SKM-1 treated with dmso at 0.1 percent for 144 hours (cell line): ENCODE data around the gene TACC3.

ENCODE experiments used
- DNase-seq: peaks from one replicate; lab custom pipeline; 2025; ENCODE audit not compliant: unreplicated experiment; lab: John Stamatoyannopoulos, UW

TACC3 gene

DNA sequence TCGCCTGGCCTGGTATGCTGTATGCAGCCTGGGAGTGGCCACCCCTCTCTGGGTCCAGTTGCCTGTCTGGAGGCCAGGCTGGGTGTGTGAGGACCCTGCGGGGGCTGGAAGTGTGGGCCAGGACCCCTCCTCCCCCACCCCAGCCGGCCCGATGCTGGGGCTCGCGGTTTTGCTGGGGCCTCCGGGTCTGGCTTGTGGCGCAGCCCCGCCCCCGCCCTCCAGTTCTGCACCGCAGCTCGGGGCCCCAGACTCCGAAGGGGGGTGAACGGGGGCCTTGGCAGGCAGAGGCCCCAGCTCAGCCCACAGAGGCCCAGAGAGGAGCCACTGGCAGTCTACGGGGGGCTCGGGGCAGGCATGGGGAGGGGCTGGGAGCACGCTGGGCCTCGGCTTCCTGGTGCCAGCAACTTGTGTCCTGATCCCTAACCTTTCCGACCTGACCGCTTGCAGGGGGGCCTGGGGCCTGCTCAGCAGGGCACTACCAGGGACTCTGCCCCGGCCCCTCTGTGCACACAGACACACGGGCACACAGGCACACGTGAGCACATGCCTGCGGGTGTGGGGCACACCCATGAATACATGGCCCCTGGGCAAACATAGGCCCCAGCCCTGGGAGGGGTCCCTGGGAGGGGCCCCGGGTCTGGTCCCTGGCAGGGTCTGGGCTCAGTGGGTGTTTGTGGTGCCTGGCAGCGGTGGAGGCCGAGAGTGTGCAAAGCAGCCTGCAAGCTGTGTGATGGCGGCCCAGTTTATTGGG, 50.4 kb downstream of the TACC3 start:
- no peak for DNase-seq

DNA sequence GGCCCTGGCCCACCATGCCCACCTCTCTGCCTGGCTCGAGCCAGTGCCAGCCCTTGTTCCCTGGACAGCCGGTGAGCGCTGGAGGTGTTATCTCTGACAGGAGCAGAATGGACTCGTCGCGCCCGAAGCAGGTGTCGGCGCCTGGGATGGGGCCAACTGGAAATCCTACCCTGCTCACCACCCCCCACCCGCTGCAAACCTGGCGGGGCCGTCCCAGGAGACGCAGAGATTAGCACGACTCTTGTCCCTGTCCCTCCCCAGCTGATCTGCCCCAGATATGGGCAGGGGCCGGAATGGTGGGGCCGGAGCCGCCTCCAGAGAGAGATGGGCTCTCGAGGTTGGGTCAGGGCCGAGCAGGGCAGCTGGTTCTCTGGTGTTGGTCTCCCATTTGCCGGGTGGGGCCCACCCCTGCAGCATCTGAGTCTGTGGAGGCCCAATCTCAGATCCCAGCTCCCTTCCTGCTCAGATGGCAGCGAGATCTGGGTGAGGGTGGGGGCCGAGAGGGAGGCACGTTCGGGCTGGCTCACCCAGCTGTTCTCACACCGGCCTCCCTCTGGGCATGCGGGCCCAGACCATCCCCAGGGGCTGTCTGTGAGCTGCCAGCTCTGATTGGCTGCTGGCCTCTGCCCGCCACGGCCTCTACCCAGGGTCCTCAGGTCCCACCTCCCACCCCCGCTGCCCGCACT, 51.7 kb downstream of the TACC3 start:
- DNase-seq: no peak

DNA sequence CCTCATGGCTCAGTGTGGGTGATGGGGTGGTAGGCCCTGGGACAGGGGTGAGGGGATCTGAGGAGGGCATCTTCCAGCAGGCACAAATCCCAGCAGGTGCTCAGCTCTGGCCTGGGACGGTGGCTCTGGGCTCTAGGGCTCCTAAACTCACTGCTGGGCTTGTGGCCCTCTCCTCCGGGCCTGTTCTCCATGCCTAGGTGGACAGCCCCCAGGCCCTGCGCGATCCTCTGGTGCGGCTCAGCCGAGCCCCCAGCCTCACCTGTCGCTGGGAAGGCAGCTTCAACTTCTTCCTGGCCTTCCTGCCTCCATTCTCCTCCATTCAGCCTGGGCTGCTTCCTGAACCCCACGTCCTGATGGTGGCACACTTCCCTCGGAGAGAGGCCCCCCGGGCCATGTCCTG, 52.4 kb downstream of the TACC3 start:
- DNase-seq: no peak

DNA sequence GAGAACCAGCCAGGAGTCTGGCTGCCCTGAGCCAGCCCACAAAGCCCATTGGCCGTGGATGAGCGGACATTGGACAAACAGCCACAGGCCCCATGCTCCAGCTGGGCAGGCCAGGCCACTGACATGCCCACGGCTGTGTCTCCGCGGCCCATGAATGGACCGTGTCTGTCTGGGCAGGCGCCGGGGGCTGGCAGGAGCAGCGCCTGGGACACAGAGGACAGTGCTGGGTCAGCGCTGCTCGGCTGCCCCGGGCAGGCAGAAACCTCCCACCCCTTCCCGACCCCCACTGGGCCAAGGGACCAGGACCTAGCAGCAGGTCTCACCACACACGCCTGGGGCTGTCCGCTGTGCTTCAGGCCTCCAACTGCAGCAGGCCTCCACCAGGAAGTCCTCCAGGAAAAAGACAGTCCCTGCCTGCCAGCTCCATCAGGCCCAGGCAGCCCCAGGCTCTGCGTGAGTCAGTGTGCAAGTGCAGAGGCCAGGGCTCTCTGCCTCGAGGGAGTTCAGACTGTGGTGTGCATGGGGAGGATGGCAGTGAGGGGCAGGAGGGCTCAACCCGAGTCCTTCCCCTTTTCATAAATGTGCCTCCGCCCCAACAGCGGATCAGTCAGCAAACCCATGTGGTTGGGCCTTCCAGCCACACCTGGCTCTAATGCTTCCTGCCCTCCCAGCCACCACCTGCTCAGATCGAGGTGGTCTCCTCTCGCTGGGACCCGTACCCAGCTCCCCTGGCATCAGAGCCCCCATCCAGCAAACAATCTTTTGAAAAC, 54.6 kb downstream of the TACC3 start:
- peak; percentile 66 for DNase-seq

DNA sequence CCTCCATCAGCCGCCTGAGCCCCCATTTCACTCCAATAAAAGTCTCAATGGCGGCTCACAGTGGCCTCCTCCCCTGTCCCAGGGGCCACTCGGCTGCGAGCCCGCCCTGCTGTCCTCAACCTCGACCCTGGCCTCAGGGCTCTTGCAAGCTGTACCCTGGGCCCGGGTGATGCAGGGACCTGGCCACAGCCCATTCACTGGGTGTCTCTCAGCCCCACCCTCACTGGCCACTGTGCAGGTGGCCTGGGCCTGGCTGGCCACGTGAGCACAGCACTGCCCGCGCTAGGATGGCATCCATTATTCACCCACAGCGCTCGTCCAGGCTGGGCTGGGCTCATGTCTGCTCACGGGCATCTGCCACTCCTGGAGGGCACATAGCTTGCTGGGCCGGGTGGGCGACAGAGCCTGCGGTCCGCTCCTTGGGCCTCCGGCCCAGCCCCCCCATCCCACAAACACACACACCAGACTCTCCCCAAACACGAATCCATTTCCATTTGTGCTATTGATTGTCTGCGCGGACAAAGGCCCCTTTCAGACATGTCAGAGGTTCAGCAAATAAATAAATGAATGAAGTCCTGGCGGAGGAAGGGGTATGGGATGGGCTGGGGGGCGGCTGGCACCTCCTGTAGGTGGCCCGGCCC, 55.3 kb downstream of the TACC3 start:
- no peak for DNase-seq

DNA sequence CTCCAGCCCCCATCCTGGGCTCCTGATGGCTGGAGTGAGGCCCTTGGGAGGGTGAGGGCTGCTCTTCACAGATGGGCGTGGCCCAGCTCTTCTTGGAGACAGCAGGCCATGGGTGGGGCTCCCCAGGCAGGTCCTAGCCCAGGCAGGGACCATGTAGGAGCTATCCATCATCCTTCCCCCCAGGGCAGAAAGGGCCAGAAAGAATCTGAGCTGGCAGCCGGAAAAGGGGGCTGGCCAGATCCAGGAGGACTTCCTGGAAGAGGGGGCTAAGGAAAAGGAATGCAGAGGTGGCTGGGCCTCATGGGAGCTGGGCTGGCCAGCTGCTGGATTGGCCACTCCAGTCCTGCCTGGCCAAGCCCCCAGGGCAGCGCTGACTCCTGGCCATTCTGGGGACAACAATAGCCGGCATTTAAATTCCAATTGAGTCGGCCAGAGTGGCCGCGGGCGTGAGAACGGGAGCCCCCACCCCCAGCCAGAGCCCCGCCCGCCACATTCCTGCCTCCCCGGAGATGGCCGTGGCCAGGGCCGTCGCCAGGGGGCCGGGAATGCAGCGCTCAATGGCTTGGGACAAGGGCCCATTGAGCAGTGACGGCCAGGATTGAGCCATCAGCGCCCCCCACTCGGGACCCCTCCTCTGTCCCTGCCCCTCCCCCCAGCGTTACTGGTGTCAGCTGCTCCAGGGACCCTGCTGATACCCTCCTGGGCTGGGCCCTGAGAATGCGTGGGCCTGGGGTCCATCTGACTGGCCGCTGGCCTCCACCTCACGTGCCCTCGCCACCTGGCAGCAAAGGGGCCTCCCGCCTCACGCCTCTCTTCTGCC, 56.7 kb downstream of the TACC3 start:
- no peak for DNase-seq

DNA sequence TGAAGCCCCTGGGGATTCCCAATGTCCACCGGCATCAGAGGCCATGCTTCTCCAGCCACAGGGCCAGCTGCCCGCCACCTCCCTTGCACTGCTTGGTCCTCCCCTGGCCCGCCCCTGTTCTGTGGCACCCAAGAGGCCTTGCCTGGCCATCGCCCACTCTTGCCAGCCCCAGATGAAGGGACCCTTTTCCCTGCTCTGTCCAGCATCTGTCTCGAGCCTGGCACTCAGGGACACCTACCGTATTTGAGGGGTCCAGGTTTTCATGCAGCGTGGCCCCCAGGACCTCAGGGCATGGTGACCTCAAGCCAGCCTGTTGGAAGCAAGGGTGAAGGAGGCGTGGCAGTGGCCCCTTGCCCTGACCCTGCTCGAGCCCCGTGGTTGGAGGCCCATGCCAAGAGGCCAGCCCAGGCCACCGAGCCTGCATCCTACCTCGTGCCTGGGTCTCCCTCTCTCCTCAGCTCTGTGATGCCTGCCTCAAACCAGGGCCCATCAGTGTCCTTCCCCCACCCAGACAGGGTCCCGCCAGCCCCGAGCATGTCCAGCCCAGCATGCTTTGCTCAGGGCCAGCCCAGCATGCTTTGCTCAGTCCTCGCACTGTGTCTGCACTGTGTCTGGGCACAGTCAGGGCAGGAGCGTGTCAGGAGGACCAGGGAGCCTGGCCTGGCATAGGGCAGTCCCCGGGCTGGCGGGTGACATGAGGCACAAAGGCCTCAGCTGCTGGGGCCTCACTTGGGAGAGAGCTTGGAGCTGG, 57.5 kb downstream of the TACC3 start:
- DNase-seq: no peak

DNA sequence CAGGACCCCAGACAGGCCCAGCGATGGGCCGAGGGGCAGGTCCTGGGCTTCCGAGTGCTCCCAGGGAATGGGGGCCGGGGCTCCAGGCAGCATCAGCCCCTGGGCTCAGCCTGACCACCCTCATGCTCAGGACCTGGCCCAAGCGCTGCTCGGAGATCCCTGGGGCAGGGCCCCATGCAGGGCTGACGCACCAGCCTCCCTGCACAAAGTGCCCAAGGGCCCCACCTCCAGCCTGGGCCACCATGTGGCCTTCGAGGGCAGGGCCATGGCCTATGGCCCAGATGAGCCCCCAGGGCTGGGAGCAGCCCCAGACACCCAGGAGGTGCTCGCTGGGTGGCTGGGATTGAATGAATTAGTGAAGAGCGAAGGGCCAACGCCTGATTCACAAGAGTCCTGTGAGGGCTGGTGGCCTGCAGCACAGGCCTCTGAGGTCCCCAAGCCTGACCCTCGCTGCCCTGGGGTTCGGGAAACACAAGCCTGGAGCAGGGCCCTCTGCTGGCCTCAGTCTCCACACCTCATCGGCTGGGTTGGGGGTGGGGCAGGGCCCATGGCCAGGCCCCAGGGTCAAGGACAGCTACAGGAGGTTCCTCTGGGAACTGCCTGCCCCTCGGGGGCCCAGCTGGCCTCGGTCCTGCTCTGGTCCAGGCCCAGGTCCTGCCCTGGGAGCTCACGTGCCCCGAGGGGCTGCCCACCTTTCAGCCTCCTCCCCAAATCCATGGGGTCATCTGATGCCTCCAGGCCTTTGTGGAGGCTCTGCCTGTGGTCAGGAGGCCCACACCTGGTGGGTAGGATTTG, 58.5 kb downstream of the TACC3 start:
- no peak for DNase-seq

DNA sequence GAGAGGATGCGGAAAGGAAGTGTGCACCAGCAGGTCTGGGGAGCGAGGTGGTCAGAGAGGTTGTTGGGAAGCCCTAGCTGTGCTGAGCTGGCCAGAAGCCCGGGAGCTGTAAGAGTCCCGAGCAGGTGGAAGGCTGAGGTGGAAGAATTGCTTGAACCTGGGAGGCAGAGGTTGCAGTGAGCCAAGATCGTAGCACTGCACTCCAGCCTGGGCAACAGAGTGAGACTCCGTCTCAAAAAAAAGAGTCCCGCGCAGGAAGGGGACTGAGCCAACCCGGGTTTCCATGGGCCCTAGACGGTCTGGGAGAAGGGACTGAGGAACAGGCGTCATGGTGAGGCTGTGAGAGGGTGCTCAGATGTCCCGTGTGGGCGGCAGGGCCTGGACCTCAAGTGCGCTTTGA, 59.1 kb downstream of the TACC3 start:
- DNase-seq: no peak

DNA sequence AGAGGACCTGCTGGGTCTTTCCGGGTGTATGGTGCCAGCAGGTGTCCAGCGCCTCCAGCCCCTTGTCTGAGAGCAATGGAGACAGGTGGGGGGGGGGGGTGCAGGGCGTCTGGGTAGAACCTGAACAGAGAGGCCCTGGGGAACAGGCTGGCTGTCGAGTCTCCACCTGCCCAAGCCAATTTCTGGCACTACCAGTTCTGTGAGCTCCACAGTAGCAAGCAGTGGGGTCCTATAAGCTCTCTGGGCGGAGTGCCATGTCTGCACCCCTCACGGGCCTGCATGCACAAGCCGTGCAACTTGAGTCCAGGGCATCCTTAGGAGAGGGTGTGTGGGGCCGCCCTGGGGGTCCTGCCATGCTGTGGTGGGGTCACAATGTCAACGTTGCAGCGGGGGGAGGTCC, 61.7 kb downstream of the TACC3 start:
- no peak for DNase-seq

DNA sequence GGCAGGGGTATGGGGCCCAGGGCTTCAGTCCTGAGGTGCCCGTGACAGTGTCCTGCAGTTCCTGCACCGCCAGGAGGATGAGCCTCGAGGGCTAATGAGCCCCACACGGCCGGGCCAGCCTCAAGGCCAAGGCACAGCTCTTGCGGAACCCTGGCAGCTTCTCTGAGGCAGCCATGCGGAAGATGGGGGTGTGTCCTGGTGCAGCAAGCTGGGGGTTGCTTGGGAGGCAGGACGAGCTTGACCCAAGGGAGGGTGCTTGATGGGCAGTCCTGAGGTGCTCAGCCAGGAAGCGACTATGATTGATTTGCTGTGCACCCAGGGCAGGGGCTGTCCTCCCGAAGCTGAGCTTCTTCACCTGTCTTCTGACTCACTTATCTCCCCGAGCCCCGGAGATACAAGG, 62.6 kb downstream of the TACC3 start:
- no peak for DNase-seq

DNA sequence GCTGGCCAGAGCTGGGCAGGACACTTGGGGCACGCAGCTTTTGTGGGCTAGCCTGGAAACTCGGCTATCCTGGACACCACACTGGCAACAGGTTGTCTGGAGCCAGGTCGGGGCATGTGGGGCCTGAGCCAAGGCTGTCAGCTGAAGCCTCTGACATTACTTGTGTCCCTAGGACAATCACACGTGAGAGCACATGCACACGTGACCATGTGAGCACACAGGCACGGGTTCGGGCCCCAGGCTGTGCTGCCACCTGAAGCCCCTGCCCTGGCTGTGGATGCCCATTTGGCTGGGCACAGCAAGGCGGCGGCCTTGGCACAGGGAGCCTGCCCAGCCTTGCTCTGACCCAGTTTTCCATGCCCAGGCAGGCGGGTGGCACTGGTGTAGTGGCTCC, 63.1 kb downstream of the TACC3 start:
- DNase-seq: no peak

DNA sequence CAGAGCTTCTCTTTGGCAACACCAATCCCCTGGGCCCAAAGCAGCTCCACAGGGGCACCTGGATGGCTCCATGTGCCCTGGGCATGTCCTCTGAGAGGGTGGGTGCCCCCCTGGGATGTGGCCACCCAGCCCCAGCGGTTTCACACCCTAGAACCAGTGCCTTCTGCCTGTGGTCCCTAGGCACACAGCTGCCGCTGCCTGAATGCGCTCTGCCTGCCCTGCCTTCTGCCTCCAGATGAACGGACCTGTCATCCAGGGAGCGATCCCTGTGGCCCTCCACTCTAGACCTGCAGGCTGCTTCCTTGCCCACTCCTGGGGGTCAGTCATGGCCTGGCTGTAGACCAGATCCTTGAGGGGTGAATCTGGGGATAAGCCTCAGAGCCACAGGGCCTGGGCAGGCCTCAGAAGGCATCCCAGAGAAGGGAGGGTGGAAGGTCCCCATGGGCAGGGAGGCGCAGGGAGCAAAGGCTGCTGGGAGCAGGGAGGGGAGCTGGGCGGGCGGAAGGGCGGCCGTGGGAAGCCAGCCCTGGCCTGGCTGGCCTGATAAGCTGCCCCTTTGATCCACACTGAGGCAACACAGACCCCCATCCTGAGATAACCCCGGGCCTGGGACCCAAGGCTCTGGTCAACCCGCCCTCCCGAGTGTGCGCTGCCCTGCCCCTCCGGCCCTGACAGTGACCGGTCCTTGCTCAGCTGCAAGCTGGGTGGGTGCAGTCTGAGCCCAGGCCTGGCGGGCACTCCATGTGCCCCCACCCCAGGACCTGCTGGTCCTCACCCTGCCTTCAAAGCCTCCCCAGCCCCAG, 63.7 kb downstream of the TACC3 start:
- no peak for DNase-seq

DNA sequence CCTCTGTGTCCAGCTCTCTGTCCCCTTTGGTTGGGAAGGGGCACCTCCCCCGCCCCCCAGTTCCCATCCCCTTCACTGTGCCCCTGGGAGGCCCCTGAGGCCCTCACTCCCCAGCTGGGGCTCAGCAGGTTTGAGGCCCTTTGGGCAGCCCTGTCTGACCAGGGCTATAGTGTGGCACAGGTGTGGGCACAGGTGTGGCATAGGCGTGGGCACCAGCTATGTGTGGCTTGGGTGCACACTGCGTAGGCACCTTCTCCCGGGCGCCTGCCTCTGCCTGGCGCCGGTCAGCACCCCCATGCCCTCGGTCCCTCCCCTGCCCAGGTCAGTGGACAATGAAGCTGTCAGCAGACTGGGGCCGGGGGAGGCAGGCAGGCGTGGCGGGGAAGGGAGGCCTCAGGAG, 64.3 kb downstream of the TACC3 start:
- DNase-seq: no peak

DNA sequence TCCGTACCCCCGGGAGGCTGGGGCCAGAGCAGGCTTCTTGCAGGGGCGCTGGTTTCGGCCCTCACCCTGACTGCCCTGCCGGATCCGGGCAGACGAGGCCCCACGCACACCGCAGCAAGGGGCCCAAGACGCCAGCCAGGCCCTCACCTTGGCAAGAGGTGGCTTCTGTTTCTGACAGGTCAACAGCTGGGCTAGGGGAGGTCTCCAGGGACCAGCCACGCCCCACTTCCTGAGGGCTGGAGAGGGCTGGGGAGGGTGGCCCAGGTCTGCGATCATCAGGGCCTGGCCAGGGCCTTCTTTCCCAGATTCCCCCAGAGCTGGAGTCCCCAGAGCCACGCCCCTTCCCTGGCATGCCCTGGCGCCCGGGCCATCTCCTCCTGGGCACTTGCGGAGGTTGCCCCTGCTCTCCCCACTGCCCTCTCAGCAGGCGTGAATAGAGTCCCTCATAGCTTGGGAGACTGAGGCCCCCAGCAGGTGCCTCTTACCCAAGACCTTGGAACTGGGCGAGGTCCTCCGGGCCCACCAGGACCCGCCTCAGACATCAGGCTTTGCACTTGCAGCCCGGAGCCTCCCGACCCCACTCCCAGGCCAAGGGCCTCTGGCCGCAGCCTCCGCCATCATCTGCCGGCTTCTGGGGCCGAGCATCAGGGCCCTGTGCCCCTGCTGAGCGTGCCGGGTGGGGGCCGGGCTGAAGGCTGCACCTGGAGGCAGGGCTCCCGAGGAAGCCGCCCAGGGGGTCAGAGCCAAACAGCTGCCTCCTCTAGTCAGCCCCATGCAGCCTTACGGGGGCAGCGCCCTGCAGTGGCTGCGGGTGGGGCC, 65.4 kb downstream of the TACC3 start:
- no peak for DNase-seq

DNA sequence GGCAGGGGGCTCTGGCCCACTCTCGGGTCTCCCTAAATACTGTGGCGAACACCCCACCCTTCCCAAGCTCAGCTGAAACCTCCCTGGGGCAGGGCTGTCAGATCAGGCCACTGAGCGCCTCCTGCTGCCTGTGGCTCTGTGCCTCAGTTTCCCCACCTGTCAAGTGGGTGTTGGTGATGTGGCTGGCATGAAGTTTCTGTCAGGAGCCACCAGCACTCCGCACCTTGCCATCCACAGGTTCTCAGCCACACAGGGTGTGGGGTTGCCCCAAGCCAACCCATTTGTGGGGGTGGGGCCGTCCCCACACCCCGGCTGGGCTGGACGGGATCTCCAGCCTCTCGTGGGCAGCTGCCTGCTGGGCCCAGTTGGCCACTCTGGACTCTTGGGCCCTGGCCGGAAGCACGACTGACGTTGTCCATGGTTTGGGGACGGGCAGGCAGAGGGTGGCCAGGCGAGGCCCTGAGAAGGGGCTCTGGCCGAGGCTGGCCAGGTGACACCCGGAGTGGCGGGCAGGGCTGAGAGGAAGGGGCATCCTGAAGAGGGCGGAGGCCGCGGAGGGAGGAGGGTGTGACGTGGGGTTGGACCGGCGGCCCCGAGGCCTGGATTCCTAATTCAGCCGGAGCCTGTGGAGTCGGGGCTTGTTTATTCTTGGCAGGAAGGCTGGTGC, 66.2 kb downstream of the TACC3 start:
- DNase-seq: no peak
